ENCODE measurements around the gene SP140L. TPM values are rescaled to one million over a fixed set of nuclear protein-coding genes. Genes with fewer than 3 reads are reported as not detected.
"Not testable (repeated sequence)": the region's sequence is repeated elsewhere in the genome, so short reads cannot be mapped to it uniquely, and the experiment has no call there.

SP140L gene
- total RNA-seq, 6 donors from 2014 or later = 15.5 to 38.8 (median 18.9) TPM

DNA sequence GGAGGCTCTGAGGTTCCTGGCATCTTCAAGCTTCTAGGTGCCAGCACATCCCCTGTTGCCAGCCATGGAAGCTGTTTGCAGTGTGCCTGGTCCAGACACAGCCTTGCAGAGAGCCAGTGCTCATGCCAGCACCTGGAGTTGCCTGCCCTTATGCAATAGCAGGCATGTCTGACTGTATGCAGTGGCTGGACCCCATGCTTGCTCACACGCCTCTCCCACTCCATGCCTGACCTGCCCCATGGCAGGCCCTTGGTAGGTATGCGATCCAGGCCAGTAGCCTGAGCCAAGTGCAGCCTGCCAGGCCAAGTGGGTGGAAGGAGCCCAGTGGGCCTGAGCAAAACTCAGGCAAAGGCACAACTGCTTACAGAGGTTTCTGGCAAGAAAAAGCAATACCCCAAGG lies 19.5 kb upstream of the SP140L start:
- Histone ChIP-seq H3K27ac (no peak overlapping the region), H3K27me3 (no peaks in the 10 kb centered on the region), H3K9me3 (no peaks in the 10 kb centered on the region), H3K36me3 (no peaks in the 10 kb centered on the region), H3K4me1 (no peaks in the 10 kb centered on the region), H3K4me3 (no peak overlapping the region)
- TF ChIP-seq POLR2A (IDR thresholded peaks at IDR 0.05) (no peak), POLR2AphosphoS5 (IDR thresholded peaks at IDR 0.05) (no peak), EP300 (IDR thresholded peaks at IDR 0.05) (no peak)
- TF ChIP-seq, protein P1, sequence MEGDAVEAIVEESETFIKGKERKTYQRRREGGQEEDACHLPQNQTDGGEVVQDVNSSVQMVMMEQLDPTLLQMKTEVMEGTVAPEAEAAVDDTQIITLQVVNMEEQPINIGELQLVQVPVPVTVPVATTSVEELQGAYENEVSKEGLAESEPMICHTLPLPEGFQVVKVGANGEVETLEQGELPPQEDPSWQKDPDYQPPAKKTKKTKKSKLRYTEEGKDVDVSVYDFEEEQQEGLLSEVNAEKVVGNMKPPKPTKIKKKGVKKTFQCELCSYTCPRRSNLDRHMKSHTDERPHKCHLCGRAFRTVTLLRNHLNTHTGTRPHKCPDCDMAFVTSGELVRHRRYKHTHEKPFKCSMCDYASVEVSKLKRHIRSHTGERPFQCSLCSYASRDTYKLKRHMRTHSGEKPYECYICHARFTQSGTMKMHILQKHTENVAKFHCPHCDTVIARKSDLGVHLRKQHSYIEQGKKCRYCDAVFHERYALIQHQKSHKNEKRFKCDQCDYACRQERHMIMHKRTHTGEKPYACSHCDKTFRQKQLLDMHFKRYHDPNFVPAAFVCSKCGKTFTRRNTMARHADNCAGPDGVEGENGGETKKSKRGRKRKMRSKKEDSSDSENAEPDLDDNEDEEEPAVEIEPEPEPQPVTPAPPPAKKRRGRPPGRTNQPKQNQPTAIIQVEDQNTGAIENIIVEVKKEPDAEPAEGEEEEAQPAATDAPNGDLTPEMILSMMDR (IDR thresholded peaks at IDR 0.05) = no peak
- DNase-seq (no peak), ATAC-seq (ENCODE audit: low FRiP score in 2 of 2) (no peak)
- WGBS, 2 donors = 97% methylated on average over 2 of the region's 2 CpGs; no CpG with 5 or more reads in 1 of the 2 donors

DNA sequence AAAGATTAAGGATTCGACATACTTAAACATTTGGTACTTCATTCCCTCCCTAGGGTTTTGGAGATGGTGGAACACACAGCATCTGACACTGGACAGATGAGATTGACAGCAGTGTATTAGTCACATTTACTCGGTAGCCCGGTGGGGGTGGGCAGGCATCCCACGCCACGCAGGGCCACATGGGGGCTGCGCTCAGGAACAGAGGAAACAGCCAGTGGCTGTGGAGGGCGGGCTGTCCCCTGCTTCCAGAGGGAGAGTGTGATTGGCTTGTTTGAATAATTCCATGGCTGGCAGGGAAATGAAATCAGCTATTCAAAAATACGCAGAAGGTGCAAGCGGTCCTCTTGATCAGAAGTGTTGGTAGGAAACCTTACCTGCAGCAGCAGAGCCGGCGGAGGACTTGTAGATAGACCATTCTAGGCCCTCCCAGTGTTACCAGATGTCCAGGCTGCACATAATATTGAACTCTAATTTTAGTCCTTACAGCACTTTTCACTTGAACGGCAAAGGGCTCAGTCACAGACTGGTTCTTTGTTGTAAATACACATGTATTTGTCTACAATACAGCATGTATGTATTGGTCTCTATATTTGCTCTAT lies 18.5 kb upstream of the SP140L start:
- ATAC-seq (ENCODE audit: low FRiP score in 2 of 2) (no peak), DNase-seq (peak in 1 of 2 donors; percentile 61)
- Histone ChIP-seq H3K27me3 (no peaks in the 10 kb centered on the region), H3K27ac (no peak overlapping the region), H3K4me3 (no peak overlapping the region), H3K9me3 (no peaks in the 10 kb centered on the region), H3K4me1 (no peaks in the 10 kb centered on the region), H3K36me3 (no peaks in the 10 kb centered on the region)
- TF ChIP-seq POLR2A (IDR thresholded peaks at IDR 0.05) (no peak), EP300 (IDR thresholded peaks at IDR 0.05) (no peak), POLR2AphosphoS5 (IDR thresholded peaks at IDR 0.05) (no peak)
- TF ChIP-seq, protein P1 (IDR thresholded peaks at IDR 0.05) = no peak
- WGBS, 2 donors = 94 to 96% methylated on average over 12 of the region's 12 CpGs

DNA sequence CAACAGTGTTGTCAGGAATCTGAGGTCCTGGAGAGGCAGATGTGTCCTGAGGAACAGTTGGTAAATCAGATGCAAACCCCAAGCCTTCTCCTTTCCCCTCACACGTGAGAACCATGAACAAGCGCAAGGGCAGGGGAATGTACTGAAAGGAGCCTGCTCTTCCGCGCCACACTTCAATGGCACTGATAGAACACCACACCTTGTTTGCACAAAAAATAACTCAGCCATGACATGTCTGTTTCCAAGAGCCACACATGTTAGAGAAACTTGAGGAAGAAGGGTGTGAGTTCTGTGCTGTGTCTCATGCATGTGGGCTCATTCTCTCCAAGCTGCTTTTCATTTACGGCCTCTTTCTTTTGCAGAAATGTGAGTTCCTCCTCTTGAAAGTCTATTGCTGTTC lies 16.2 kb upstream of the SP140L start:
- not testable (repeated sequence) for ATAC-seq (ENCODE audit: low FRiP score in 2 of 2); H3K27ac ChIP-seq; H3K4me1 ChIP-seq; DNase-seq; H3K27me3 ChIP-seq; H3K36me3 ChIP-seq; H3K9me3 ChIP-seq; H3K4me3 ChIP-seq
- 100% methylated on average over 1 of the region's 5 CpGs for WGBS, 2 donors

DNA sequence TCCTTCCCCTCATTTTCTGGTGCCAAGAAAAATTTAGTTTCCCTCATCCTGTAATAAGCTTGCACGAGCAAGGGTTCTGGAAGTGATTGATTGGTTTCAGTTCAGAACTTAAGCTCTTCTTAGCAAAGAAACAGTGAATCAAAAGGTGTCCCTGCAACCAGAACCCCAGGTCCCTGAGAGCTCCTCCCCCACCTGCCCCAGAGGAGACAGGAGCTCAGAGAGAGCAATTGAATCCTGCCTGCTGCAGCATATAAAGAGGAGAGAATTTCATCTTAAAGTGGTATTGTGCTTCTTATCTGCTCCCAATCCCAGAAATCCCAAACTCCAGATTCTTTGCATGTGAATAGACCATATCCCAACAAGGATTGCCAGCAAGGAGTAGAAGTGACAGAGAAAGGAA lies 15.4 kb upstream of the SP140L start:
- DNase-seq; H3K9me3 ChIP-seq; H3K27ac ChIP-seq; H3K4me1 ChIP-seq; H3K36me3 ChIP-seq; ATAC-seq (ENCODE audit: low FRiP score in 2 of 2); H3K4me3 ChIP-seq; H3K27me3 ChIP-seq: not testable (repeated sequence)
- WGBS, 2 donors = 71 to 94% methylated on average over 1 of the region's 1 CpG

DNA sequence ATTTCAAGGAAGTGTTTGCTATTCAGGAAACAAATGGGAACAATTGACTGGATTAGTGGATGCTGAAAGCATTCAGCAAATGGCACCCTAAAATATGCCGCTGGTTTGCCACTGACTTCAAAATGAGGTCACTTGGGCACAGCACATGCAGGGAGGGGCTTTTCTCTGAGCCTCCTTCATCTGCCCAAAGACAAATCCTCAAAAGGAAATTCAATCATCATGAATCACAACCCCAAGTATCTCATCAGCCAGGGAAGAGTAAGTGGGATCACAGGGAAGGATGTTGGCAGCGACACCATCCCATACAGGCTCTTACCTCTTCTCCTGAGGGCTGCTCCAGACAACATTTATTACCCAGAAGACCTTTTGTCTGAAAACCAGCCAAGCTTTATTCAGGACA lies 14.4 kb upstream of the SP140L start:
- no peaks in the 10 kb centered on the region for H3K4me1 ChIP-seq
- no peaks in the 10 kb centered on the region for H3K9me3 ChIP-seq
- no peak overlapping the region for H3K27ac ChIP-seq
- no peaks in the 10 kb centered on the region for H3K36me3 ChIP-seq
- 92 to 97% methylated on average over 2 of the region's 2 CpGs for WGBS, 2 donors
- H3K4me3 ChIP-seq = no peak overlapping the region
- TF ChIP-seq EP300 (IDR thresholded peaks at IDR 0.05) (no peak), POLR2A (IDR thresholded peaks at IDR 0.05) (no peak), POLR2AphosphoS5 (IDR thresholded peaks at IDR 0.05) (no peak)
- TF ChIP-seq, protein P1 (IDR thresholded peaks at IDR 0.05) = no peak
- DNase-seq = no peak
- ATAC-seq (ENCODE audit: low FRiP score in 2 of 2) = no peak
- no peaks in the 10 kb centered on the region for H3K27me3 ChIP-seq

DNA sequence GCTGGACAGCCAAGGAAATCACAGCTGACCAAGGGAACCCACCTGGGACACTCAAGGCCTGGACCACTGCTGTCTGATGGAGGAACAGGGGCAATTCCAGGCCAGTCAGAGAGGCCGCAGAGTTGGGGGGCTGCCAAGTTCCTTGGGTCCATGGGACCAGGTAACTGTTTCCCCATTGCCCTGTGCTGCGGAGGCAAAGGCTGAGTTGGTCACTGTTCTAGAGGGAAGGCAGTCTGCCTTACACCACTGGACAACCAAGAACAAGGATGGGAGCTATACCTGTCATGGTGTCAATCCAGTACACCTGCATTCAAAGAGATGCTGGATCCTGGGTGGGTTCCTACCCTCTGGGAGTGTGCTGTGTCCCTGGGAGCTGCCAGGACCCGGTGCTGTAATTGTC lies 9.6 kb upstream of the SP140L start:
- WGBS, 2 donors = 93 to 100% methylated on average over 1 to 3 of the region's 3 CpGs
- TF ChIP-seq POLR2AphosphoS5 (IDR thresholded peaks at IDR 0.05) (no peak), EP300 (IDR thresholded peaks at IDR 0.05) (no peak), POLR2A (IDR thresholded peaks at IDR 0.05) (no peak)
- TF ChIP-seq, protein P1 (IDR thresholded peaks at IDR 0.05) = no peak
- DNase-seq (no peak), ATAC-seq (ENCODE audit: low FRiP score in 2 of 2) (no peak)
- Histone ChIP-seq H3K4me3 (no peak overlapping the region), H3K27ac (peak overlapping the region in 2 of 4 donors; percentile 1 to 71), H3K4me1 (peaks cover 13 to 18% (median 15%) of the 10 kb centered on the region in 4 donors), H3K36me3 (no peaks in the 10 kb centered on the region), H3K27me3 (no peaks in the 10 kb centered on the region), H3K9me3 (no peaks in the 10 kb centered on the region)

Measured in upper lobe of left lung (tissue), 6 donors.